ENCODE results near the gene PRSS36.
"Not testable (repeated sequence)": the region's sequence is repeated elsewhere in the genome, so short reads cannot be mapped to it uniquely, and the experiment has no call there.

PRSS36 gene

DNA sequence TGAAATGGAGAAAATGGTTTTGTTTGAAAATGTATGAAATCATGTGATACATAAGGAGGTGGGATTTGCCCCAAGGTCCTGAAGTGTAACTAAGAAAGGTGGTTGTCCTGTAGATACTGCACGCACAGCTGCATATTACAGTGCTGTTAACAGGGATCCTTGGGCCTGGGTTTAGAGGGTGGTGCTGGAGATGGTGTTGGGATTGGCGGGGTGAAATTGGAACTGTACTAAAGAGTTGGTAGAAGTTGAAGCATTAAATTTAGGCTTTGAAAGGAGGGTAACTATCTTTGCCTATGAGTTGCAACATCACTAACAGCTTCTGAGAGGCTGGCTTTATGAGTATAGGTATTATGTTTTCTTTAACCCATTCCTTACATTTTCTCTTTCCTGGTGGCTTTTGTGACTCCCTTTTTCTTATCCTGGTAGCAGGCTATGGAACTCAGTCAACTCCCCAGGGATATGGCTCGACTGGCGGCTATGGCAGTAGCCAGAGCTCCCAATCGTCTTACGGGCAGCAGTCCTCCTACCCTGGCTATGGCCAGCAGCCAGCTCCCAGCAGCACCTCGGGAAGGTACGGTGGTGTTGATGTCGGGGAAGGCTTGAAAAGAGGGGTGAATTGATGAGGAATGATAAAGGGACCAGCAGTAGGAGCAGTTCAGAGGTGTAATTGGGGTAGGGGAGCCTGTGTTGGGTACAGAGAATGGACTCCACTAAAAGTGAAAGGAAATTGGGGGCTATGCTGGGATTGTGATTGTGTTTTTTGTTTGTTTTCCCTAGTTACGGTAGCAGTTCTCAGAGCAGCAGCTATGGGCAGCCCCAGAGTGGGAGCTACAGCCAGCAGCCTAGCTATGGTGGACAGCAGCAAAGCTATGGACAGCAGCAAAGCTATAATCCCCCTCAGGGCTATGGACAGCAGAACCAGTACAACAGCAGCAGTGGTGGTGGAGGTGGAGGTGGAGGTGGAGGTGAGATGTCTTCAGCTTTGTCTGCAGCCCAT, 33.9 kb upstream of the PRSS36 start:
- DNase-seq (ENCODE audit: low read depth) = no peak

DNA sequence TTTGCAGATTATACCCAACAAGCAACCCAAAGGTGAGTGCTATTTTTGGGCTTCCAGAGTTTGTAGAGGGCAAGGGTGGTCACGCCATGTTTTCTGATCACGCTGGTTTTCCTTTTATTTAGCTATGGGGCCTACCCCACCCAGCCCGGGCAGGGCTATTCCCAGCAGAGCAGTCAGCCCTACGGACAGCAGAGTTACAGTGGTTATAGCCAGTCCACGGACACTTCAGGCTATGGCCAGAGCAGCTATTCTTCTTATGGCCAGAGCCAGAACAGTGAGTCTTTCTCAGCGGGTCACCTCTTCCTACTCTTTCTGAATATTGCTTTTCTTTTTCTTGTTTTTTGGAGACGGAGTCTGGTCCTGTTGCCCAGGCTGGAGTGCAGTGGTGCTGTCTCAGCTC, 32.5 kb upstream of the PRSS36 start:
- DNase-seq (ENCODE audit: low read depth) = no peak

GRCh38 chr16:31181102-31181830, 31.4 kb upstream of the PRSS36 start:
- DNase-seq (ENCODE audit: low read depth) = no peak

GRCh38 chr16:31179747-31180459, 30.0 kb upstream of the PRSS36 start, which contains the start of gene FUS:
Gene FUS, plus strand, starts transcription at chr16:31180139. Its CDS starts 76 bp downstream, at chr16:31180215.
- DNase-seq (ENCODE audit: low read depth) = peak; percentile 78

- DNase-seq (ENCODE audit: low read depth) = no peak
Observed at GRCh38 chr16:31179219-31179746, 29.4 kb upstream of the PRSS36 start.

DNA sequence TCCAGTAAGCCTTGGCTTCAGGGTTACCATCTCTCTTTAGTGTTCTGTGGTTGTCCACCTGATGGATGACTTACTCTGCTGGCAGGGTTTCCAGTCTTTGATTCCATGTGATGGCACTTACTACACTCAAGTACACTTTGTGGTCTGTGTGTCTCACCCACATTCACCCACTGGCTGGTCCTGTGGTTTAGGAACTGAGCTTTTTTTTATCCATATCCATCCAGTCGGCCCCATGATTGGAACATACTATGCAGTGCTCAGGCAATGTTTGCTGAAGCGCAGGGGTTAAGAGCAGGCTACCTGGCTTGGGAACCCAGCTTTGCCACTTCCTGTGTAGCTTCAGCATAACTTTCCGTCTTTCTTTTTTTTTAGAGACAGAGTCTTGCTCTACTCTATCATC, 27.3 kb upstream of the PRSS36 start:
- DNase-seq (ENCODE audit: low read depth) = no peak

DNA sequence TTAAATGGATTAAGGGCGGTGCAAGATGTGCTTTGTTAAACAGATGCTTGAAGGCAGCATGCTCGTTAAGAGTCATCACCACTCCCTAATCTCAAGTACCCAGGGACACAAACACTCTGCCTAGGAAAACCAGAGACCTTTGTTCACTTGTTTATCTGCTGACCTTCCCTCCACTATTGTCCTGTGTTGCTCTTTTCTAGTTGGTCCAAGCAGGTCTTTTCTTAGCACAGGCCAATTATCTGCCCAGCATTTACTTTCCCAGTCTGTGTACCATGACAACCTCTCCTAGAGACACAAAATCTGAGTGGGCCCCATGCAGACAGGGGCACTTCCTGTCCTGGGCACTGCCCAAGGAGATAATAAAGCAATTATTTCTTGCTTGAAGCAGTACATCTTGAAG, 20.2 kb upstream of the PRSS36 start:
- not testable (repeated sequence) for DNase-seq (ENCODE audit: low read depth)

GRCh38 chr16:31168848-31169247, 19.0 kb upstream of the PRSS36 start:
- DNase-seq (ENCODE audit: low read depth) = no peak

DNA sequence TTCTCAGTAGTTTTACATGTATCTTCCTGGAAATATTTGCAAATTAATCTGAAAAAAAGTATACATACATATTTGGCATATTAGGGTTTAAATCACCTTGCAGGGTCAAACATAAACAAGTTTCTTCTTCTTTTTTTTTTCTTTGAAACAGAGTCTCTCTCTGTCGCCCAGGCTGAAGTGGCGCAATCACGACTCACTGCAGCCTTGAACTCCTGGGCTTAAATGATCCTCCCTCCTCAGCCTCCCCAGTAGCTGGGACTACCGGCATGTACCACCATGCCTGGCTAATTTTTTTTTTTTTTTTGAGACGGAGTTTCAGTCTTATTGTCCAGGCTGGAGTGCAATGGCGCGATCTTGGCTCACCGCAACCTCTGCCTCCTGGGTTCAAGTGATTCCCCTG, 17.4 kb upstream of the PRSS36 start:
- DNase-seq (ENCODE audit: low read depth) = no peak

- DNase-seq (ENCODE audit: low read depth) = no peak
Observed at GRCh38 chr16:31157136-31157535, 7.3 kb upstream of the PRSS36 start.

GRCh38 chr16:31150976-31151375, 1.1 kb upstream of the PRSS36 start:
- DNase-seq (ENCODE audit: low read depth) = not testable (repeated sequence)

DNA sequence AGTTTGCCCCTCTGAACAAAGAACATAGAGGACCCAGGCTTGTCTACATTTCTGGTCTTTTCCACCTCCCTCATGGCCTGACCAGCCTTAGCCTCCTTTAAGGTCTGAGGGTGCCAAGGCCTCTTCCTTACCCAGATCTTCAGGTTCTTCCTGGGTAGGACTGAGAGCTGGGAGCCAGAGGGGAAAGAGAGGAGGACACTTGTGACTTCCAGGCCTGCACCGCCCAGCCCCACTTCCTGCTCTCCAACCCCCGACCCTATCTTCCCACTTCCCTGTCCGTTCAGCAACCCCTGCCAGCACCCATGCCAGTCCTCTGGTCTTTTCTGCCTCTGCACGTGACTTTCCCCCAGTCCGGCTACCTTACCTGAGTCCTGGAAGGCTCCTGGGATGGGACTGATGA, 534 bp downstream of the PRSS36 start:
- DNase-seq (ENCODE audit: low read depth) = no peak

DNA sequence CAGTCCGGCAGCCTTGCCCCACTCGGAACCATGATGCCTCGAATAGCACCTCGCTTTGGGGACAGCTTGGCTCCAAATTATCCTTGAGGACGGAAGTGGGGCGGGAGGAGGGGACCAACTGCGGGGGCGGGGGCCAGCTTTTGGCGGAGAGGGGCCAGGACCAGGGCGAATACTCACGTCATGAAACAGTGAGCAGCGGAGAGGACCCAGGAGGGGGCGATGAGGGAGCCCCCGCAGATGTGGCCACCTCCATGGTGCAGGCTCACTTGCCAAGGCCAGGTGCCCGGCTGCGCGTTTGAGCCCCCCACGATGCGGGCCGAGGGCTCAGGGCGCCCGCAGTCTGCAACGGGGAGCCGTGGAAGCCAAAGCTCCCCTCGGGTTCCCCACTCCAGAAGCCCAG, 970 bp downstream of the PRSS36 start:
- DNase-seq (ENCODE audit: low read depth) = no peak

- no peak for DNase-seq (ENCODE audit: low read depth)
Observed at GRCh38 chr16:31148281-31148728, 1.6 kb downstream of the PRSS36 start.

DNA sequence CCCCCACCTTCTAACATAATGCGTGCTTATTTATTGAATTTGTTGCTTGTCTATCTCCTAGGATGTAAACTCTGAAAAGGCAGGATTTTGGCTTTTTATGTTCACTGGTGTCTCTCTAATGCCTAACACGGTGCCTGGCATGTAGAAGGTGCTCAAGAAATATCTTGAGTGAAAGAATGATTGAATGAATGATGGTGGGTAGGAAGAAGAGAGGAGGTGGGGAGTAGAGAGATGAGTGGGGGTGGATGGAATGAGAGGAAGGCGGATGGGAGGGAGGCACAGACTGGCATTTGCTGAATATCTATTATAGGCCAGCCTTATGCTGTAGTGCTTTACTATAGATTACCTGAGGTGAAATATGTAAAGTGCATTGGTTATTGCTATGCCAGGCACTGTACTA, 2.3 kb downstream of the PRSS36 start:
- DNase-seq (ENCODE audit: low read depth) = no peak

DNA sequence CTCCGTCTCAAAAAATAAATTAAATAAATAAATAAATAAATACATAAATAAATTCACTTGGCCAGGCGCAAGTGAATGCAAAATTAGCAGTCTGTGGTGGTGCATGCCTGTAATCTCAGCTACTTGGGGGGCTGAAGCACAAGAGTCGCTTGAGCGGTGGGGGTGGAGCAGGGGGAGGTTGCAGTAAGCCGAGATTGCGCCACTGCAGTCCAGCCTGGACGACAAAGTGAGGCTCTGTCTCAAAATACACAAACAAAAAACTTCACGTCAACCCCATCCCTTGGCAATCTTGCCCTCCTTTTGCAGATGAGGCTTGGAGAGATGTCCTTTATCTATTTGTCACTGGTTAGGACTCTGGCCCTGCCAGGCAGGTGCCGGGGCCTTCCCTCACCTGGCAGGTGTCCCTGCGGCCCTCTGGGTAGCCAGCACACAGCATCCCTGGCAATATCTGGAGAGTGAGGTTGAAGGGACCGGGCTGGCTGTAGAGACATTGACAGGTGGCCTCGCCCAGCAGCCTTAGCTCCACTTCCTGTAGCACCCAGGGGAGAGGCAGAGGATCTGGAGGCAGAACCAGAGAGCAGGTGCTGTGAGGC, 4.4 kb downstream of the PRSS36 start:
- no peak for DNase-seq (ENCODE audit: low read depth)

DNA sequence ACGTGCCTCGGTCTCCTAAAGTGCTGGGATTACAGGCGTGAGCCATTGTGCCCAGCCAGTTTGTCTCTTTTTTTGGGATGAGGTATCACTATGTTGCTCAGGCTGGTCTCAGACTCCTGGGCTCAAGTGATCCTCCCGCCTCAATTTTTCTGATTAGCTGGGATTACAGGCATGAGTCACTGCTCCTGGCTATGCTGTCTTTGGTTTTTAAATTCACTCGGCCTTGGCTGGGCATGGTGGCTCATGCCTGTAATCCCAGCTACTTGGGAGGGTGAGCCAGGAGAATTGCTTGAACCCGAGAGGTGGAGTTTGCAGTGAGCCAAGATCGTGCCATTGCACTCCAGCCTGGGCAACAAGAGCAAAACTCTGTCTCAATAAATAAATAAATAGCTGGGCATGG, 5.4 kb downstream of the PRSS36 start:
- DNase-seq (ENCODE audit: low read depth) = not testable (repeated sequence)

DNA sequence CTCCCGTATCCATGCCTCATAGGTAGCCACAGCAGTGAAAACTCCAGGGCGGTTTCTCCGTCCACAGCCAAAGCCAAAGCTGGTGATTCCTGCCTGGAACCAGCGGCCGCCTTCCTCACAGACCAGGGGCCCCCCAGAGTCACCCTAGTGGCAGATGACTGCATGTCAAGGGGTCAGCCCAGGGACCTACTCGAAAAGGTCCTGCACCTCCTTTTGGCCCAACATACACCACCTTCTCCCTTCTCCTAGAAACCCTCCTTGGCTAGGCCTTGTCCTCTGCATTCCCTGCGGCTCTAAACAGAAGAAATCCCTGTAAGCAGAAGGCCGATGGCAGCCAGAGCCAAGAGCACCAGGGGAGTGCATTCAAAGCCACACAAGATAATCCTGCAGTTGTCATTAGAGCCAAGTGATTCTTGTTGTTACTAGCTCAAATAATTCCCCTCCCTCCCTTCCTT, 6.1 kb downstream of the PRSS36 start:
- DNase-seq (ENCODE audit: low read depth) = no peak

DNA sequence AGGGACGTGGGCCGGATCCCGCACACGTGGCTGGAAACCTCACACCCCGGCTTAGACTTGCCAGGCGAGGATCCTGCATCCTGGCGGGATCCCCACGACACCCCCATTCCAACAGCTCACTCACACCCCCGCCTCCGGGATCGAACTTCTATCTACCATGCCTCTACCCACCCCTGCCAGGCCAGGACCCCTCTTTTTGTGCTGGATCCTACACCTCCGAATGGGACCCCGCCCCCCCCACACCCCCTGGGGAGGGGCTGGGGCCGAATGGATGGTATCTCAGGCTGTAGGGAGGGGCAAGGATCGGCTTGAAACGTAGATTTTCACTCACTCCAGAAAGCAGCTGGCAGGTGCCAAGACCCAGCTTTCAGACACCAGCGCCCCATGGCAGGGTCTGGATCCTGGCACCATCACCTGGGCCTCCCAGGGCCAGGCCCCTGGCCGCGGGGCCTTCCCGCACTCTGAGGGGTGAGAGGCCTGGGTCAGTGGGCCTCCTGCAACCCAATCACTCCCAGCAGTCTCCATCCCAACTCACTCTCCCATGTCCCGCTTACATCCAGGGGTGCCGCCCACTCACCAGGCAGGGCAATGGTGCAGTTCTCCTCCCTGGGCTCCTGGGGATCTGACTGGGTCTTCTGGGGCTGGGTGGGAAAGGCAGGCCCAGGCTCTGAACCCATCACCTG, 6.7 kb downstream of the PRSS36 start:
- no peak for DNase-seq (ENCODE audit: low read depth)

DNA sequence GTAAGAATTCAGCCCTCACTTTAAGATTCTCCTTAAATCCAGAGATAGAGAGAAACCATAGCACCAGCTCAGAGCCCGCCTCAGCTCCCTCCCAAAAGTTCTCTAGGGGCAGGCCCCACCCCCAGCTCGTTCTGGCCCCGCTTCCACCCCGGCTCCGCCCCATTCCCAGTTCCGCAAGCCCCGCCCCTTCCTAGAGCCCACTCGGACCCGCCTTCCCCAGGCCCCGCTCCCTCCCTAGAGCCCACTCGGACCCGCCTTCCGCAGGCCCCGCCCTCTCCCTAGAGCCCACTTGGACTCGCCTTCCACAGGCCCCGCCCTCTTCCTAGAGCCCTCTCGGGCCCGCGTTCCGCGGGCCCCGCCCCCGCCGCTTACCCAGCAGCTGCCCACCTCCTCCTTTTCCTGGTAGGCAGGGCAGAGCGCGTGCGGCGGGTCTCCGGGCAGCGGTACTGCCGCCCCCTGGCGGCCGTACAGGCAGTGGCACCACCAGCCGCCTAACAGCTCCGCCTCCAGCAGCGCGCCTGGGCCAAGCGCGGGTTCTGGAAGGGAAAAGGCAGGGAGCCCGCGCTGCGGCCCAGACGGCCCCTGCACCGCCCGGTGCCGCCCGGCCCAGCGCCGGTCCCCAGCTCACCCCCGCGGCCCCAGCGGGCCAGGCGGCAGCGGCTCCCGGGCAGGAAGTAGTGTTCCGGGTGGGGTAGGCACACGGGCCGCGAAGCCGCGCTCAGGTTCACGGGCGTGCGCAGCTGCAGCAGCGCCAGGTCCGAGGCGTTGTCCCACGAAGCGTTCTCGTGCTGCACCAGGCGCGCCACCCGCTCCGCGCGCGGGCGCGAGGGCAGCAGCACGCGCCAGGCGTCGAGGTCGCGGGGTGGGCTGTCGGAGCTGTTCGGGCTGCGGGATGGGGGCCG, 7.5 kb downstream of the PRSS36 start:
- DNase-seq (ENCODE audit: low read depth) = peak; percentile 94
